Spleen (tissue), 7 donors: Measurements from ENCODE around the gene TREML1.

Experiments
- CTCF ChIP-seq, 11 experiments: fragments of 200-600 bp in 7 of 11; fragments of 450-650 bp in 4 of 11; sonication (generic) in 4 of 11; IDR thresholded peaks in 8 of 11; conservative IDR thresholded peaks in 3 of 11; 1 replicate in 7 of 11; 2 replicates in 4 of 11; pipeline versions ENCODE4 v1.4.0 to v1.8.0; 2016 to 2021; ENCODE audit warnings: antibody characterized with exemption in 11 of 11, inconsistent platforms in 4 of 11, mild to moderate bottlenecking in 1 of 11
- POLR2AphosphoS5 ChIP-seq, 3 donors: sonication (generic); formaldehyde crosslinking; IDR thresholded peaks; one replicate each; pipeline ENCODE4 v1.5.1; 2017; ENCODE audit warnings: antibody characterized with exemption in 3 of 3
- donor health status: DM: no; HTN: no; CAD: no; lungs with moderate emphysema.
- donor health status: DM: no; HTN: no; CAD: no.
- donor health status: DM: no; HTN: no; CAD: no.

GRCh38 chr6:41193884-41194283, 39.7 kb upstream of the TREML1 start:
- no peak for TF ChIP-seq POLR2AphosphoS5 (IDR thresholded peaks at IDR 0.05)
- no peak for TF ChIP-seq CTCF (IDR thresholded peaks at IDR 0.05 in 8 of 11, conservative IDR thresholded peaks at IDR 0.05 in 3 of 11)
